H7 (cell line): ENCODE data around the gene G6PD. TPM values are rescaled to one million over a fixed set of nuclear protein-coding genes. Genes with fewer than 3 reads are reported as not detected.
"Not testable (repeated sequence)": the region's sequence is repeated elsewhere in the genome, so short reads cannot be mapped to it uniquely, and the experiment has no call there.

Experiments
- DNase-seq: peaks from one replicate; pipeline ENCODE4 v3.0.0; 2012
- H3K27me3 ChIP-seq: 2 replicates; pipeline ENCODE4 v1.6.0; 2011; ENCODE audit warnings: mild to moderate bottlenecking, low read length; ENCODE audit not compliant: control insufficient read depth, insufficient read depth
- H3K36me3 ChIP-seq: replicated peaks from 2 replicates; pipeline ENCODE4 v1.5.1; 2011; ENCODE audit warnings: low read length; ENCODE audit not compliant: control insufficient read depth, insufficient read depth
- H3K4me3 ChIP-seq: 2 replicates; pipeline ENCODE4 v1.5.1; 2011; ENCODE audit warnings: low read depth, mild to moderate bottlenecking, control low read depth, low read length, moderate library complexity; ENCODE audit not compliant: insufficient read depth
- total RNA-seq: library from RNA; depleted of rRNA; stranded (reverse); fragments of >200 nt; shearing (Covaris generic); gene quantifications from 2 replicates; pipeline ENCODE4 v1.2.3, GENCODE V29; 2014

Gene G6PD
- total RNA-seq, 1 experiment from 2014 or later = 58.0 TPM

- Histone ChIP-seq H3K4me3 (no peak overlapping the region), H3K36me3 (no peaks in the 10 kb centered on the region; the same call in 1 of the 2 replicates), H3K27me3 (no peaks in the 10 kb centered on the region)
- no peak for DNase-seq
These were observed 33.6 kb downstream of the G6PD start for GRCh38 chrX:154512879-154513553.

GRCh38 chrX:154511761-154512160, 34.9 kb downstream of the G6PD start:
- H3K36me3 ChIP-seq = no peaks in the 10 kb centered on the region; the same call in 1 of the 2 replicates
- DNase-seq = no peak
- no peak overlapping the region for H3K4me3 ChIP-seq

GRCh38 chrX:154509455-154509854, 37.2 kb downstream of the G6PD start:
- no peaks in the 10 kb centered on the region; the same call in 1 of the 2 replicates for H3K36me3 ChIP-seq
- no peak overlapping the region for H3K4me3 ChIP-seq
- no peak for DNase-seq
- no peaks in the 10 kb centered on the region for H3K27me3 ChIP-seq

More at GRCh38 chrX:154511761-154512160, 34.9 kb downstream of the G6PD start:
- no peaks in the 10 kb centered on the region for H3K27me3 ChIP-seq

- no peaks in the 10 kb centered on the region; the same call in 1 of the 2 replicates for H3K36me3 ChIP-seq
- H3K4me3 ChIP-seq = no peak overlapping the region
- peak; percentile 22 for DNase-seq
- no peaks in the 10 kb centered on the region for H3K27me3 ChIP-seq
These were observed 38.3 kb downstream of the G6PD start for GRCh38 chrX:154508384-154508745.

- peak; percentile 26 for DNase-seq
- Histone ChIP-seq H3K27me3 (no peaks in the 10 kb centered on the region), H3K36me3 (no peaks in the 10 kb centered on the region; the same call in 1 of the 2 replicates), H3K4me3 (no peak overlapping the region)
These were observed 38.8 kb downstream of the G6PD start for GRCh38 chrX:154507673-154508383.

GRCh38 chrX:154506483-154507332, 39.9 kb downstream of the G6PD start:
- Histone ChIP-seq H3K27me3 (no peaks in the 10 kb centered on the region), H3K36me3 (no peaks in the 10 kb centered on the region; the same call in 1 of the 2 replicates), H3K4me3 (no peak overlapping the region)
- peak; percentile 25 for DNase-seq

- H3K36me3 ChIP-seq = no peaks in the 10 kb centered on the region; the same call in 1 of the 2 replicates
- H3K4me3 ChIP-seq = no peak overlapping the region
- no peaks in the 10 kb centered on the region for H3K27me3 ChIP-seq
- peak; percentile 24 for DNase-seq
These were observed 40.9 kb downstream of the G6PD start for GRCh38 chrX:154505734-154506133.

- Histone ChIP-seq H3K27me3 (no peaks in the 10 kb centered on the region), H3K4me3 (no peak overlapping the region), H3K36me3 (no peaks in the 10 kb centered on the region)
- DNase-seq = no peak
These were observed 43.7 kb downstream of the G6PD start for GRCh38 chrX:154502989-154503388.

GRCh38 chrX:154502098-154502497, 44.5 kb downstream of the G6PD start:
- no peak for DNase-seq
- Histone ChIP-seq H3K4me3 (no peak overlapping the region), H3K27me3 (no peaks in the 10 kb centered on the region), H3K36me3 (no peaks in the 10 kb centered on the region)

GRCh38 chrX:154501423-154501822, 45.2 kb downstream of the G6PD start:
- not testable (repeated sequence) for H3K4me3 ChIP-seq, H3K27me3 ChIP-seq, H3K36me3 ChIP-seq, DNase-seq

GRCh38 chrX:154496591-154497137, 50.0 kb downstream of the G6PD start:
- not testable (repeated sequence) for H3K4me3 ChIP-seq, DNase-seq, H3K36me3 ChIP-seq, H3K27me3 ChIP-seq

GRCh38 chrX:154495472-154495922, 51.1 kb downstream of the G6PD start:
- no peak for DNase-seq
- Histone ChIP-seq H3K4me3 (no peak overlapping the region), H3K36me3 (no peaks in the 10 kb centered on the region), H3K27me3 (no peaks in the 10 kb centered on the region)

- Histone ChIP-seq H3K36me3 (no peaks in the 10 kb centered on the region), H3K4me3 (no peak overlapping the region), H3K27me3 (no peaks in the 10 kb centered on the region)
- no peak for DNase-seq
These were observed 51.9 kb downstream of the G6PD start for GRCh38 chrX:154494715-154495114.

- H3K4me3 ChIP-seq = peak within 1 kb of the TSS; percentile 50
- H3K36me3 ChIP-seq = no peaks in the 10 kb centered on the region
- DNase-seq = peak; percentile 98
- H3K27me3 ChIP-seq = no peaks in the 10 kb centered on the region
These were observed 56.1 kb downstream of the G6PD start, which contains the start of gene SLC10A3 for GRCh38 chrX:154490414-154491083. Gene SLC10A3 (minus strand): TSS chrX:154490629. CDS start chrX:154488940, 1,689 bp downstream.
